Amniotic stem cell (primary cell): Measurements from ENCODE around the gene CHRNA3.
"Not testable (repeated sequence)": the region's sequence is repeated elsewhere in the genome, so short reads cannot be mapped to it uniquely, and the experiment has no call there.

Experiments
- DNase-seq: peaks from one replicate; lab custom pipeline; 2025; lab: John Stamatoyannopoulos, UW

The CHRNA3 gene

DNA sequence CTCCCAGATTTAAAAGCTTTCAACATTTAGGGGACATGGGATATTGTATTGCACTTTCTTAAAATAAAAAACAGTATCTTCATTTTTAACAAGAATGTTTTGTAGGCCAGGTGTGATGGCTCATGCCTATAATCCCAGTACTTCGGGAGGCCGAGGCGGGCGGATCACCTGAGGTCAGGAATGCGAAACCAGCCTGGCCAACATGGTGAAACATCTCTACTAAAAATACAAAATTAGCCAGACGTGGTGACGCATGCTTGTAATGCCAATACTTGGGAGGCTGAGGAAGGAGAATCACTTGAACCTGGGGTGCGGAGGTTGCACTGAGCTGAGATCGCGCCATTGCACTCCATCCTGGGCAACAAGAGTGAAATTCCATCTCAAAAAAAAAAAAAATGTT lies 60.6 kb downstream of the CHRNA3 start:
- DNase-seq, result not testable (repeated sequence)

DNA sequence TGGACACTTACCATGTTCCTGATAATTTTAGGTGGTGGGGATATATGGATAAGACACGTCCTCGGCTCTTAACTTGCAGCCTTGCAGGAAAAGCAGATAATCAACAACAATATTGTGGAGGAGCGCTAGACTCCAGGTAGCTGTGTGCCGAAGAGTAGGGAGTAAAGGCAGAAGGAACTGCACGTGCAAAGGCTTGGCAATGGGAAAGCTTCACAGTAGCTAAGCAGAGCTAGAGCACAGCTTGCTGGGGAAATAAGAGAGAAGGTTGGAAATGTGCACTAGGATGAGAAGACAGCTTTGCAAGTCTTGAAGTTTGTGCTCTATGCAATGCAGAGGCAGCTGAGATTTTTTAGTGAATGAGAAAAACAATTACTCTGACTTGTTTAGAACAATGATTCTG lies 68.2 kb downstream of the CHRNA3 start:
- no peak for DNase-seq

DNA sequence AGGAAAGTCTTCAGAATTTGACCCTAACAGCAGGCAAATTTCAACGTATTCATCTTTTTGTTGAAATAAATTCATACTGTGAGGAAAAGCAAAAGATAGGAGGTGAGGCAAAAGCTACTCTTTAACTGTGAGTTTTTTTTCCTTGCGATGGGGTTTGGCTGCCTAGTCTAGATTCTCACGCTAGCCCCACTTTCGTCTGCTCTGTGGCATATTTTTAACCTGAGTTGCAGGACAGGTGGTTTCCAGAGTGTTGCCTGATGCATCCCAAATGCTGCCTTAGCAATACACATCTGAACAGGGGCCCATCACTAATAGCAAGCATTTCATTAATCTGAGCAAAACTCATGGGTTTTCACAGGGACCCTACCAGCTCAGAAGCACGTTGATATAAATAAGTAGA lies 68.9 kb downstream of the CHRNA3 start:
- DNase-seq, result no peak

DNA sequence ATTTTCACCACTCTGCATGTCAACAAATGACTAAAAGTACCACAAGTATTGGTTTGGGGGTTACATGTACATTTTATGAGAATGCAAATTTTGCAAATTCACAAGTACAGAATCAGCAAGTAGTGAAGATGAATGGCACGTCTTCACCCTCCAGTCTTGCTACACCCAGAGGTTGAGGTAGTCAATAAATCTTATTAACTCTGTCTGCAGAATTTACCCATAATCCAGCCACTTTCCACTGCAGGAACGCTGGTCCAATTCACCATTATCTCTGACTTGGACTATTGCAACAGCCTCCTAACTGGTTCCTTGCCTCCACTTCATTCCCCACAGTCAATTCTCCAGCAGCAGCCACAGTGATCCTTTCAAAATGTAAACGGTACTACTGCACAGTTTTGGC lies 70.0 kb downstream of the CHRNA3 start:
- no peak for DNase-seq

DNA sequence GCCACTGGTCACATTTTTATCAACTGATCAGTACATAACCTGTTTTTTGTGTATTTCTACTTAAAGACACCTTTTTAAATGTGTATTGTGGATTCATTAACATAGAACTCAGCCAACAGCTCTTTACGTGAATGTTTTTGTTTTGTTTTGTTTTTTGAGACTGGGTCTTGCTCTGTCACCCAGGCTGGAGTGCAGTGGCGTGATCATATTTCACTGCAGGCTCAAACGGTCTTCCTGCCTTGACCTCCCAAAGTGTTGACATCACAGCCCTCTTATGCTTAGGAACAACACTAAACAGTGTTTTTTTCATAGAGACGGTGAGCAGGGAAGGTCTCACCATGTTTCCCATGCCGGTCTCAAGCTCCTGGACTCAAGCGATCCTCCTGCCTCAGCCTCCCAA lies 70.6 kb downstream of the CHRNA3 start:
- DNase-seq, result no peak
